Tibial nerve (tissue), 4 donors: ENCODE data around the gene FLRT2.

ENCODE experiments used
- EP300 ChIP-seq, 2 donors: sonication (generic); formaldehyde crosslinking; IDR thresholded peaks; one replicate each; pipeline ENCODE4 v1.6.1; 2017; ENCODE audit warnings: antibody characterized with exemption in 2 of 2, mild to moderate bottlenecking in 1 of 2
- TF ChIP-seq, protein P1 (sequence below), 5 experiments: fragments of 200-600 bp in 3 of 5; fragments of 450-650 bp in 2 of 5; sonication (generic) in 3 of 5; IDR thresholded peaks; one replicate each; pipeline ENCODE4 v1.5.1; 2016 to 2019; ENCODE audit warnings: antibody characterized with exemption in 5 of 5, mild to moderate bottlenecking in 3 of 5, moderate library complexity in 2 of 5

DNA sequence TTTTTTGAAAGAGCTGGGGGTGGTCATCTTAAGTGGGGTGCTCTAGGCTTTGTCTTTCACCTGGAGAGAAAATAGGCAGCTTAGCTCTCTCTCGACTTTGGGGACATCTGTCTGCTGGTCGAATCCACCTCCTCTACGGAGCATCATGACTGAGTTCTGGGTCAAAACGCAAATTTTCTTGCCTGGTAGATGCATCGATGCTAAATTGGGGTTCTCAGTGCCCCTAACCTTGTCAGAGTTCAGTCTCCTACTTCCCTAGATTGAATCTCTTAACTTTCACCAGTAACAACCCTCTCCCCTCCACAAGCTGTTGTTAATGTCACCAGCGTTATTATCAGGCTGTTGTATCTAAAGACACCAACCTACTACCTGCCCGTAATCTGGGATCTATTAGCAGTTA lies 682 bp downstream of the FLRT2 start:
- TF ChIP-seq, protein P1, sequence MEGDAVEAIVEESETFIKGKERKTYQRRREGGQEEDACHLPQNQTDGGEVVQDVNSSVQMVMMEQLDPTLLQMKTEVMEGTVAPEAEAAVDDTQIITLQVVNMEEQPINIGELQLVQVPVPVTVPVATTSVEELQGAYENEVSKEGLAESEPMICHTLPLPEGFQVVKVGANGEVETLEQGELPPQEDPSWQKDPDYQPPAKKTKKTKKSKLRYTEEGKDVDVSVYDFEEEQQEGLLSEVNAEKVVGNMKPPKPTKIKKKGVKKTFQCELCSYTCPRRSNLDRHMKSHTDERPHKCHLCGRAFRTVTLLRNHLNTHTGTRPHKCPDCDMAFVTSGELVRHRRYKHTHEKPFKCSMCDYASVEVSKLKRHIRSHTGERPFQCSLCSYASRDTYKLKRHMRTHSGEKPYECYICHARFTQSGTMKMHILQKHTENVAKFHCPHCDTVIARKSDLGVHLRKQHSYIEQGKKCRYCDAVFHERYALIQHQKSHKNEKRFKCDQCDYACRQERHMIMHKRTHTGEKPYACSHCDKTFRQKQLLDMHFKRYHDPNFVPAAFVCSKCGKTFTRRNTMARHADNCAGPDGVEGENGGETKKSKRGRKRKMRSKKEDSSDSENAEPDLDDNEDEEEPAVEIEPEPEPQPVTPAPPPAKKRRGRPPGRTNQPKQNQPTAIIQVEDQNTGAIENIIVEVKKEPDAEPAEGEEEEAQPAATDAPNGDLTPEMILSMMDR (IDR thresholded peaks at IDR 0.05): no peak
- no peak for TF ChIP-seq EP300 (IDR thresholded peaks at IDR 0.05)
